T-helper 1 cell treated with Interleukin-12 subunit alpha and Interleukin-12 subunit beta and Interleukin-4 antibody, amounts not matched to agents 30 μg/mL and 1 μg/mL, for 36 hours (primary cell): ENCODE results near the gene DDX19B.
"Not testable (repeated sequence)": the region's sequence is repeated elsewhere in the genome, so short reads cannot be mapped to it uniquely, and the experiment has no call there.

ENCODE experiments used
- H3K27ac Mint-ChIP-seq: one replicate; pipeline ENCODE4 v1.8.0; 2021; ENCODE audit warnings: mild to moderate bottlenecking, mixed read lengths
- H3K27me3 Mint-ChIP-seq: one replicate; pipeline ENCODE4 v1.8.0; 2021; ENCODE audit warnings: low read depth, mixed read lengths
- H3K36me3 Mint-ChIP-seq: one replicate; pipeline ENCODE4 v1.8.0; 2021; ENCODE audit warnings: low read depth, mixed read lengths
- H3K4me1 Mint-ChIP-seq: one replicate; pipeline ENCODE4 v1.8.0; 2021; ENCODE audit warnings: low read depth, mixed read lengths
- H3K4me3 Mint-ChIP-seq: one replicate; pipeline ENCODE4 v1.8.0; 2021; ENCODE audit warnings: mild to moderate bottlenecking, moderate library complexity, mixed read lengths
- H3K9me3 Mint-ChIP-seq: one replicate; pipeline ENCODE4 v1.8.0; 2021; ENCODE audit warnings: mixed read lengths

Gene DDX19B

DNA sequence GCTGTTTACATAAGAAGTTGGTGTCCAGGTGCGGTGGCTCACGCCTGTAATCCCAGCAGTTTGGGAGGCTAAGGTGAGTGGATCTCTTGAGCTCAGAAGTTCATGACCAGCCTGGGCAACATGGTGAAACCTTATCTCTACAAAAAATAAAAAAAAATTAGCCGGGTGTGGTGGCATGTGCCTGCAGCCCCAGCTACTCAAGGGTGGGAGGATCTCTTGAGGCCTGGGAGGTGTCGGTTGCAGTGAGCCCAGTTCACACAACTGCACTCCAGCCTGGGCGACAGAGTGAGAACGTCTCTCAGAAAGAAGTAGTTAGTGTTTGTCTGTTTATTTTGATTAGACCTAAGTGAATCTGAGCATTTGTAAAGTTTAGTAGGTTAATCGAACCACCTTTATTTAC, 60.6 kb downstream of the DDX19B start:
- Mint-ChIP-seq H3K4me1 (no peaks in the 10 kb centered on the region), H3K9me3 (no peaks in the 10 kb centered on the region), H3K4me3 (no peak overlapping the region), H3K27me3 (no peaks in the 10 kb centered on the region), H3K36me3 (peaks cover 23% of the 10 kb centered on the region), H3K27ac (no peak overlapping the region)

DNA sequence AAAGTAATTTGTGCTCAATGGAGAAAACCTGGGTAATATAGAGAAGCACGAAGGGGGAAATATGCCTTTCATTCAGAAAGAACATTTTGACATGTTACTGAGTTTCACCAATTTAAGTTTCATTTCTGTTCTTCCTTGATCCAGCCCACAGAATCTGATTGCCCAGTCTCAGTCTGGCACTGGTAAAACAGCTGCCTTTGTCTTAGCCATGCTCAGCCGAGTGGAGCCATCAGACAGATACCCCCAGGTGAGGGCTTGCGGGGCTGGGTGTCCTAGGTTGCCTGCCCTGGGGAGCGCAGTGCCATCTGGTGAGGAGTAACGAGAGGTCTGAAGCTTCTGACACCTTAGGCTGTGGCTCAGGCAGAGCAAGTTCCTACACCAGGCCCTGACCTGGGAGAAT, 65.4 kb downstream of the DDX19B start:
- Mint-ChIP-seq H3K9me3 (no peaks in the 10 kb centered on the region), H3K27ac (no peak overlapping the region), H3K36me3 (peaks cover 18% of the 10 kb centered on the region), H3K27me3 (no peaks in the 10 kb centered on the region), H3K4me3 (no peak overlapping the region), H3K4me1 (no peaks in the 10 kb centered on the region)

DNA sequence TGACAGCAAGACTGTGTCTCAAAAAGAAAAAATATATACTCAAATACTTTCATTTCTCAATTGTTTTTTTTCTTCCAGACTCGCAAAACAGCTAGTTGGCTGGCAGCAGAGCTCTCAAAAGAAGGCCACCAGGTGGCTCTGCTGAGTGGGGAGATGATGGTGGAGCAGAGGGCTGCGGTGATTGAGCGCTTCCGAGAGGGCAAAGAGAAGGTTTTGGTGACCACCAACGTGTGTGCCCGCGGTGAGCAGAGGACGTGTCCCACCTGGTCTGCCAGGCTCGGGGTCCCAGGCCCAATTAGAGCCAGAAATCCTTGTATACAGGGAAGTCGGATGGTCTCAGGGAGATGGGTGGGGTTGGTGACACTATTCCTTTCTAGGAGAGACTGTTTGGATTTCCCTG, 71.2 kb downstream of the DDX19B start:
- H3K36me3 Mint-ChIP-seq = peaks cover 25% of the 10 kb centered on the region
- not testable (repeated sequence) for H3K4me1 Mint-ChIP-seq, H3K4me3 Mint-ChIP-seq, H3K27ac Mint-ChIP-seq, H3K27me3 Mint-ChIP-seq, H3K9me3 Mint-ChIP-seq

DNA sequence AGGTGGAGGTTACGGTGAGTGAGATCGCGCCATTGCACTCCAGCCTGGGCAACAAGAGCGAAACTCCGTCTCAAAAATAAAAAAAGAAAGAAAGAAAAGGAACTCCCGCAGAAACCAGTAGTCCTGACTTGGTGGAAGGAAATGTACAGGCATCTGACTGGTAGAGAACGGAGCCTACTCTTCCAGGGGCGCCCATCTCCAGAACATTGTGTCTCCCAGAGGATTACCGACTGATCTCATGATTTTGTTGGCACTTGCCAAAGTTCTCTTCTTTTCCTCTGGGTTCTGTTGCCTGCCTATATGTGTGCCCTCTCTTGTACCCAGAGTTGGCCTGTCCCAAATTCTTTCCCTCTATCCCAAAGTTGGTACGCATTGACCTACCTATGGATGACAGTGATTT, 71.9 kb downstream of the DDX19B start:
- peaks cover 25% of the 10 kb centered on the region for H3K36me3 Mint-ChIP-seq
- H3K9me3 Mint-ChIP-seq = no peaks in the 10 kb centered on the region
- H3K4me1 Mint-ChIP-seq = peaks cover 6% of the 10 kb centered on the region
- no peak overlapping the region for H3K27ac Mint-ChIP-seq
- H3K4me3 Mint-ChIP-seq = no peak overlapping the region
- no peaks in the 10 kb centered on the region for H3K27me3 Mint-ChIP-seq

DNA sequence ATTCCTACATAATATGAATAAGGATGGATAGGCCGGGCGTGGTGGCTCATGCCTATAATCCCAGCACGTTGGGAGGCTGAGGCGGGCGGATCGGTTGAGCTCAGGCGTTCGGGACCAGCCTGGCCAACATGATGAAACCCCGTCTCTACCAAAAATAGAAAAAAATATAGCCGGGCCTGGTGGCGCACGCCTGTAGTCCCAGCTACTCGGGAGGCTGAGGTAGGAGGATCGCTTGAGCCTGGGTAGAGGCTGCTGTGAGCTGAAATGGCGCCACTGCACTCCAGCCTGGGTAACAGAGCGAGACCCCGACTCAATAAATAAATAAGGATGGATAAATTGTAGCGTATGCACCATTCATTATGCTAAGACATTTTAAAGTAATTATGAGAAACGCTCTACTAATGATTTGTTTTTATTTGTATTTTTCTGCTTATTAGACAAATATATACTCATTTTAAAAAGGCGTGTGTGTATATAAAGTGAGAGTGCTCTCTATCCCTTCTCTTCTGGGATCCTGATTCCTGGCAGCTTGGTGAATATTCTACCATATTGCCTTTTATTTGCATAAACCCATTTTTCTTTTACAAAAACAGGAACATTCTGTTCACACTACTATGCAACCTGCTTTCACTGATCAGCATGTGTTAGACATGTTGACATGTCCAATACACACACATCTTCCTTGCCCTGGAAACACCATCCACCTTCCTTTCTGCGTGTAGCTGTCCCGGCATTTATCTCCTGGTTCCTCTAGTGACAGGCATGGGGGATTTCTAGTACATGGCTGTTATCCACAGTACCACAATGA, 74.1 kb downstream of the DDX19B start:
- Mint-ChIP-seq H3K4me3 (no peak overlapping the region), H3K4me1 (peaks cover 7% of the 10 kb centered on the region), H3K36me3 (peaks cover 28% of the 10 kb centered on the region), H3K27ac (no peak overlapping the region), H3K9me3 (no peaks in the 10 kb centered on the region), H3K27me3 (no peaks in the 10 kb centered on the region)

DNA sequence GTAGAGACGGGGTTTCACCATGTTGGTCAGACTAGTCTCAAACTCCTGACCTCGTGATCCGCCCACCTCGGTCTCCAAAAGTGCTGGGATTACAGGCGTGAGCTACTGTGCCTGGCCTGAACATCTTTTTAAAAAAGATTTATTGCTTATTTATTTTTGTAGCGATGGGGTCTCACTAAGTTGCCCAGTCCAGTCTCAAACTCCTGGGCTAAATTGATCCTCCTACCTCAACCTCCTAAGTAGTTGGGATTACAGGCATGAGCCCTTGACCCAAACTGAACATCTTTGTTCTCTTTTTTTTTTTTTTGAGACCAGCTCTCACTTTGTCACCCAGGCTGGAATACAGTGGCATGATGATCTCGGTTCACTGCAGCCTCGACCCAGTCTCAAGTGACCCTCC, 75.2 kb downstream of the DDX19B start:
- Mint-ChIP-seq H3K27ac (no peak overlapping the region), H3K9me3 (no peaks in the 10 kb centered on the region), H3K36me3 (peaks cover 28% of the 10 kb centered on the region), H3K27me3 (no peaks in the 10 kb centered on the region), H3K4me3 (no peak overlapping the region), H3K4me1 (peaks cover 7% of the 10 kb centered on the region)

DNA sequence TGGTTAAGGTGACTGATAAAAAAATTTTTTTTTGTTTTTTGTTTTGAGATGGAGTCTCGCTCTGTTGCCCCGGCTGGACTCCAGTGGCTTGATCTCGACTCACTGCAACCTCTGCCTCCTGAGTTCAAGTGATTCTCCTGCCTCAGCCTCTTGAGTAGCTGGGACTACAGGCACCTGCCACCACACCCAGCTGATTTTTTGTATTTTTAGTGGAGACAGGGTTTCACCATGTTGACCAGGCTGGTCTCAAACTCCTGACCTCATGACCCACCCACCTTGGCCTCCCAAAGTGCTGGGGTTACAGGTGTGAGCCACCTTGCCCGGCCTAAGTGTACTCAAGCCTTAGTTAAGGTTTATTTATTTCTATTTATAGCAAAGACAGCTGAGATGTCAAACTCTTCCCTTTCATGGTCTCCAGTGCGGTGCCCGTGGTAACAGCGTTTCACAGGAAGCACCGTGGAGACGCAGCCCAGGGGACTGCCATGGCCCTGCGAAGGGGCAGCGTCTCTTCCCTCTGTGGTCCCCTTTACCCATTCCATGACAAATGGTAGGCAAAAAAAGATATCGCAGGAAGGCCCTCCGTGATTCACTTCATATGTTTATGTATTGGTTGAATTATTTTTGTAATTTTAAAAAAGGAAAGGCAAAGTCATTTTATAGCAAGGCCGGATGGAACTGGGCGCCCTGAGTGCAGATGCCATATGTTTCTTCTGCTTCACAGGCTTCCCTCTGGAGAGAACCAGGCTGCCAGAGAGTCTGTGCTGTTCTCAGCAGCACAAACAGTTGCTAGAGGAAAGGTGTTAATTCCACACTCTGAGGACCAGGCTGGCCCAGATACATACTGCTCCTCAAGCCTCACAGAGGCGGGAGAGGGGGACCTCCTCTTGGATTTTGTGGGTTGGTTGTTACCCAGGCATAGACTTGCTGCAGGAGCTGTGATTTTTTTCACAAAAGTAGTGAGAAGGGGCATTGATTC, 76.9 kb downstream of the DDX19B start:
- Mint-ChIP-seq H3K4me3 (no peak overlapping the region), H3K4me1 (peaks cover 9% of the 10 kb centered on the region), H3K27me3 (no peaks in the 10 kb centered on the region), H3K36me3 (peaks cover 21% of the 10 kb centered on the region), H3K27ac (no peak overlapping the region), H3K9me3 (no peaks in the 10 kb centered on the region)

DNA sequence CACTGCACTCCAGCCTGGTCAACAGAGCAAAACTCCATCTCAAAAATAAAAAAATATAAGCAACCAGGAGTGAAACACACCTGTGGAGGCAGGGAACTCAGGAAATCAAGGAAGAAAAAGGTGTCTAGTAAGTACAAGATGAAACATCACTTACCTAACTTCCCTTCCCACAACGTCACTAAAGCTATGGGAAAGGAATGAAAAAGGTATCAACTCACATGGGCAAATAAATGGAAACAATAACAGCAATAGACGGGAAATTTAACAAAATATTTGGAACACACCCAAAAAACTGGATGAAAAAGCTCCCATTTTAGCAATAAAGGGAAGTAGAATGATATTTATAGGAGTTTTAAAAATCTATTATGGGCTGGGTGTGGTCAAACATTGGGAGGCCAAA, 78.8 kb downstream of the DDX19B start:
- Mint-ChIP-seq H3K9me3 (no peaks in the 10 kb centered on the region), H3K4me3 (peak overlapping the region; percentile 55), H3K36me3 (peaks cover 15% of the 10 kb centered on the region), H3K27ac (peak overlapping the region; percentile 47), H3K4me1 (peaks cover 10% of the 10 kb centered on the region), H3K27me3 (no peaks in the 10 kb centered on the region)

DNA sequence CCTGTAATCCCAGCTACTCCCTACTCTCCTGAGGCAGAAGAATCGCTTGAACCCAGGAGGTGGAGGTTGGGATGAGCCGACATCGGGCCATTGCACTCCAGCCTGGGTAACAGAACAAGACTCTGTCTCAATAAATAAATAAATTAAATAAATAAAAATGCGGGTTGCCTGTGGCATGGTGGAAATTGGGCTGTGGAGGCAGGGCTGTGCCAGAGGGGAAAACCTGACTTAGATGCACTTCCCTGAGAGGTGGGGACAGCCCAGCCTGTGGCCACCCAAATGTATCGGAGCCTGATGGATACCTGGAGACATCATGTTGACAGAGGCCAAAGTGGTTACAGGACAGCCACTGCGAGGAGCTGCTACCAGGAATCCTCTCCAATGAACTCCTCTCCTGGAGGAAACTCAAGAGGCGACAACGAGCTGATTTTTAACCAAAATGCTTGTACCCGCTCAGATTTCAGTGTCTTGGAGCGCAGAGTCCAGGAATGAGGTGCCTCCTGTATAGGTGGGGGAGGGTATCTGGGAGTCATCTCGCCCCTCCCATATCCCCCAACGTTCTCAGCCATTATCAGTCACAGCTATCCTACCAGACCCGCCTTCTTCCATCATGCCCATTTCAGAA, 80.0 kb downstream of the DDX19B start:
- no peaks in the 10 kb centered on the region for H3K9me3 Mint-ChIP-seq
- H3K36me3 Mint-ChIP-seq = peaks cover 14% of the 10 kb centered on the region
- no peak overlapping the region for H3K27ac Mint-ChIP-seq
- H3K27me3 Mint-ChIP-seq = no peaks in the 10 kb centered on the region
- H3K4me3 Mint-ChIP-seq = no peak overlapping the region
- H3K4me1 Mint-ChIP-seq = peaks cover 10% of the 10 kb centered on the region

DNA sequence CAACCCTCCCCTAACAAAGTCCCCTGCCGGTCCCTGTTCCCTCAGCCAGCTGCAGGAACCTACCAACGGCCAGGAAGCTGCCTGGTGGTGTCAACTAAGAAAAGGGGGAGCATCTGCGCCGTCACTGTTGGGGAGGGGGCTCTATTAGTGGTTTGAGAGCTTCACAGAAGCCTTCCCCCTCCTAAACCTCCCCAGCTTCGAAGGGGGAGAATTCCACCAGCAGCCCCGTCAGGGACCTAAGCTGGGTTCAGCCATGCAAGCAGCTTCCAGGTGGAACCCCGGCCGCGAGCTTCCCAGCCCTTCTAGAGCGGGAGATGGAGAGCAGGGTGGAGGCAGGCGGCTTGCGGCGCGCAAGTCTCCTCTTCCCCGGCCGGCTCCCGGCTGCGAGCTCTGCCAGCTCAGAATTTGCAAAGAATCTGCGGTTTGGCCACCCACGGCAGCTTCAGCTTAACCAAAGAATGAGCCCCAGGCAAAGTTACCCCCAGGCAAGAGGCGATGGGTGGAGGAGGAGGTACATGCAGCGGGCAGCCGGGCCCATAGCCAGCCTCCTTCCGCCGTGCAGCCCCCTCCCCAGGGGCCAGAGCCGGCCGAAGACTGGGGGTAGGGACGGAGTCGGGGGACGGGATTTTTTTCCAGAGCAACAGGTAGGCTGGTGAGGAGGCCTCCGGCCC, 81.4 kb downstream of the DDX19B start:
- Mint-ChIP-seq H3K9me3 (no peaks in the 10 kb centered on the region), H3K36me3 (peaks cover 17% of the 10 kb centered on the region), H3K27me3 (no peaks in the 10 kb centered on the region), H3K4me3 (peak overlapping the region; percentile 98), H3K27ac (peak overlapping the region; percentile 86), H3K4me1 (peaks cover 9% of the 10 kb centered on the region)

DNA sequence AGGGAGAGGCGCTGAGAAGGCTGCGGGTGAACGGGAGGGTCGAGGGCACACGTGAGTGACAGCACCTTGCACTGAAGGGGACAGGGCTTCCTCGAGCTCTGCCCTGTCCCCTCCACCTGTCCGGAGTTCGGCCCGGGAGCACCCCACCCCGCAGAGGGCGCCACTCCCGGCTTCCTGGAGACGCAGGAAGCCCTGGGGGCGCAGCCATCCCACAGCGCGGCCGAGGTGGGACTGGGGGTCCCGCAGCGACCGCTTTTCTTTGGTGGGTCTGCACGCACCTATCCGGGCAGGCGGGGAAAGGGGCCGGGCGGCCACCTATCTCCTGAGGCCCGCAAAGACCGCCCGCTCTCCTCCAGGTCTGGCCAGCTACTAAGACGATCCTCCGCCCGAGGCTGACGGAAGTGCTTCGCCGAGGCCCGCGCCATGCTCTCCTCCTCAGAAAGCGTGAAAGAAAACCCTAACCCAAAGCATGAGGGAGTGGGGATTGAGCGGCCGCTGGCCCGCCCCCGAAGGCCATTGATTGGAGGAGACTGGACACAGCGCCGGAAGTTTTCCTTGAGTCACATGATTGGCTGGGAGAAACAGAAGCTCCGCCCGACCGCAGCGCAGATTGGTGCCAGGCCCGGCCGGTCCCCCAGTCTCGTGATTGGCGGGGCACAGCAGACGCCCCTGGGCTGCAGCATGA, 82.1 kb downstream of the DDX19B start:
- Mint-ChIP-seq H3K27ac (peak overlapping the region; percentile 99), H3K4me3 (peak overlapping the region; percentile 98), H3K36me3 (peaks cover 13% of the 10 kb centered on the region), H3K27me3 (no peaks in the 10 kb centered on the region), H3K9me3 (no peaks in the 10 kb centered on the region), H3K4me1 (peaks cover 9% of the 10 kb centered on the region)

DNA sequence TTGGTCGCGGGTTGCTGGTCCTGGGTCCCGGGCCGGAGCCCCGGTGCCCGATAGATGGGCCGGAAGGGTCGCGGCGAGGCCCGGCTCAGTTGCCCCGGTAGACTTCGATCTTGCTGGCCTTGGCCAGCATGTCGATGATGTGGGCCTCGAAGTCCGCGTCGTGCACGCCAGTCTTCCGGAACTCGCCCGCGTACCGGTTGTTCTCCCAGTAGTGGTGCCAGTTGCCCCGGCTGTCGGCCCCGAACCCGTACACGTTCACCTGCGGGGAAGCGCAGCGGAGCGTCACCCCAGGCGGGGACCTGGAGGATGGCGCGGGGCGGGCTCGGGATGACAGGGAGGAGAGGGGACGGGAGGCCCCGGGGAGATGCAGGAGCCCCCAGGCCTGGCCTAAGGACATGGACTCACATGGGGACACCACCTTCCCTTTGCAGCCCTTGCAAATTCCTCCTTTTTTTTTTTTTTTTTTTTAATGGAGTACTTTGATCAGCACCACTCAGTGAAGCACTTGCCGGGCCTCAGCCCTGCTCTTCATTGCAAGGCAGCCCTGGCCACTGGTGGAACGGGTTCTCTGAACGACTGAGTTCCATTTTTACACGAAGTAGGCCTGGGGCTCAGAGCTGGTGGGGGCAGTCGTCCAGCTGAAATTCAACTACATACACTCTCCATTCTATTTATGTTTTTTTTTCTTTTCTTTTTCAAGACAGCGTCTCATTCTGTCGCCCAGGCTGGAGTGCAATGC, 82.8 kb downstream of the DDX19B start:
- H3K27me3 Mint-ChIP-seq = no peaks in the 10 kb centered on the region
- H3K27ac Mint-ChIP-seq = peak overlapping the region; percentile 99
- peaks cover 10% of the 10 kb centered on the region for H3K36me3 Mint-ChIP-seq
- peak overlapping the region; percentile 98 for H3K4me3 Mint-ChIP-seq
- H3K9me3 Mint-ChIP-seq = no peaks in the 10 kb centered on the region
- H3K4me1 Mint-ChIP-seq = peaks cover 9% of the 10 kb centered on the region

DNA sequence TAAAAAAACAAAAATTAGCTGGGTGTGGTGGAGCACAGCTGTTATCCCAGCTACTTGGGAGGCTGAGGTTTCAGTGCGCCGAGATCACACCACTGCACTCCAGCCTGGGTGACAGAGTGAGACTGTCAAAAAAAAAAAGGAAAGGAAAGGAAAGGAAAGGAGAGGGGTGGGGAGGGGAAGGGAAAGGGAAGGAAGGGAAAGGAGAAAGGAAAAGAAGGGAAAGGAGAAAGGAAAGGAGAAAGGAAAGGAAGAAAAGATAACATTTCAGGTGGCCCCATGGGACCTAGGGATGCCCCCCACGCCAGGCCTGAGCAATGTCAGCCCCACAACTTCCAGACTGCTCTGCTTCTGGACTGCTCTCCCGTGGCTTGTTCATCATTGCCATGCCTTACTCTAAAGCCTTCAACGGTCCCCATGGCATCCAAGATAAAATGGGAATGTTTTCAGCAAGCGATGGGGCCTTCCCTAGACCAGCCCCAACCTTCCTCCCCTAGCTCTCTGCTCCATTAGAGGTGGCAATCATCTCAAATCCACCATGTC, 84.5 kb downstream of the DDX19B start:
- peak overlapping the region; percentile 4 for H3K27ac Mint-ChIP-seq
- no peak overlapping the region for H3K4me3 Mint-ChIP-seq
- H3K27me3 Mint-ChIP-seq = no peaks in the 10 kb centered on the region
- H3K9me3 Mint-ChIP-seq = no peaks in the 10 kb centered on the region
- peaks cover 10% of the 10 kb centered on the region for H3K36me3 Mint-ChIP-seq
- H3K4me1 Mint-ChIP-seq = peaks cover 7% of the 10 kb centered on the region
